ENCODE data around the gene TJP2. TPM values are rescaled to one million over a fixed set of nuclear protein-coding genes. Genes with fewer than 3 reads are reported as not detected.

TJP2 gene
- total RNA-seq, 1 donor from 2014 or later: 6.0 TPM

DNA sequence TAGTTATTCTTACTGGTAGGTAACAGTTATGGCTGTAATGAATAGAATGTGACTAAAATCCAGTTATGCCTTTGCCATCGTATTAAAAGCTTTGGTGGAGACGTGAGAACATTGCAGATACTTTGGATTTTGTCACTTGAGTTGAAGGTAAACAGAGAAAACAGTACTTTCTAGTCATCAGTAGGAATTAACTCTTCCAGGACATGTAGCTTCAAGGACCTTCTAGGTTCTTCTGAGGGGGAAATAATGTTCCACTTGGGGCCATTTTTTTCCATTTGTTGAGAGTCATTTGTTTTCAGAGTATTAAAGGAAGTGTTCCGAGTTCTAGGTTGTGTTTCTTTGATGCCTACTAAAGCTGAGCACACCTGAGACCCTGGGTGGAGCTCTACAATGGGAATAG lies 6.1 kb downstream of the TJP2 start:
- H3K27ac Mint-ChIP-seq (ENCODE audit: unreplicated experiment): no peak overlapping the region
- no peak for DNase-seq
- H3K36me3 Mint-ChIP-seq (ENCODE audit: unreplicated experiment): no peaks in the 10 kb centered on the region
- TF ChIP-seq, protein P1, sequence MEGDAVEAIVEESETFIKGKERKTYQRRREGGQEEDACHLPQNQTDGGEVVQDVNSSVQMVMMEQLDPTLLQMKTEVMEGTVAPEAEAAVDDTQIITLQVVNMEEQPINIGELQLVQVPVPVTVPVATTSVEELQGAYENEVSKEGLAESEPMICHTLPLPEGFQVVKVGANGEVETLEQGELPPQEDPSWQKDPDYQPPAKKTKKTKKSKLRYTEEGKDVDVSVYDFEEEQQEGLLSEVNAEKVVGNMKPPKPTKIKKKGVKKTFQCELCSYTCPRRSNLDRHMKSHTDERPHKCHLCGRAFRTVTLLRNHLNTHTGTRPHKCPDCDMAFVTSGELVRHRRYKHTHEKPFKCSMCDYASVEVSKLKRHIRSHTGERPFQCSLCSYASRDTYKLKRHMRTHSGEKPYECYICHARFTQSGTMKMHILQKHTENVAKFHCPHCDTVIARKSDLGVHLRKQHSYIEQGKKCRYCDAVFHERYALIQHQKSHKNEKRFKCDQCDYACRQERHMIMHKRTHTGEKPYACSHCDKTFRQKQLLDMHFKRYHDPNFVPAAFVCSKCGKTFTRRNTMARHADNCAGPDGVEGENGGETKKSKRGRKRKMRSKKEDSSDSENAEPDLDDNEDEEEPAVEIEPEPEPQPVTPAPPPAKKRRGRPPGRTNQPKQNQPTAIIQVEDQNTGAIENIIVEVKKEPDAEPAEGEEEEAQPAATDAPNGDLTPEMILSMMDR (IDR thresholded peaks at IDR 0.05; ENCODE audit: partially characterized antibody, unreplicated experiment): no peak
- peaks cover 20% of the 10 kb centered on the region for H3K4me1 Mint-ChIP-seq (ENCODE audit: low read depth, unreplicated experiment)
- no peaks in the 10 kb centered on the region for H3K9me3 Mint-ChIP-seq (ENCODE audit: unreplicated experiment)
- H3K4me3 Mint-ChIP-seq (ENCODE audit: unreplicated experiment): no peak overlapping the region
- no peaks in the 10 kb centered on the region for H3K27me3 Mint-ChIP-seq (ENCODE audit: unreplicated experiment)

DNA sequence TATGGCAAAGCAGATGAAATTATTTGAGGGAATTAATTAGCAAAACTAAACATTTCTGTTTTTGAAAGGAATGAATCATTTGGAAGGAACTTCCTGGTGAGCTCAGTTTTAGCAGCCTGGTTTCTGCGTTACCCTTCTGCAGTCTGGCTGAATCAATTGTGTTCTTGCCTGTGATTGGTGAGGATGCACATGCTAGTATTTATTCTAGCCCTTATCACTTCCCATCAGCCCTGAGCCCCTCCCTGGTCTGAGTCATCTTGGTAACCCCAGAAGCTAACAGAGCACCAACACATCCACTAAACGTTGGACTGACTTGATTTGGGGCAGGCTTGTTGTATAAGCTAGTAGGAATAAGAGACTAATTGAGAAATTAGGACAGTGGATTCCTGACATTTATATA lies 6.6 kb downstream of the TJP2 start:
- no peak overlapping the region for H3K4me3 Mint-ChIP-seq (ENCODE audit: unreplicated experiment)
- no peak for DNase-seq
- no peaks in the 10 kb centered on the region for H3K9me3 Mint-ChIP-seq (ENCODE audit: unreplicated experiment)
- H3K36me3 Mint-ChIP-seq (ENCODE audit: unreplicated experiment): no peaks in the 10 kb centered on the region
- TF ChIP-seq, protein P1 (IDR thresholded peaks at IDR 0.05; ENCODE audit: partially characterized antibody, unreplicated experiment): no peak
- H3K27ac Mint-ChIP-seq (ENCODE audit: unreplicated experiment): no peak overlapping the region
- peaks cover 15% of the 10 kb centered on the region for H3K4me1 Mint-ChIP-seq (ENCODE audit: low read depth, unreplicated experiment)
- no peaks in the 10 kb centered on the region for H3K27me3 Mint-ChIP-seq (ENCODE audit: unreplicated experiment)

DNA sequence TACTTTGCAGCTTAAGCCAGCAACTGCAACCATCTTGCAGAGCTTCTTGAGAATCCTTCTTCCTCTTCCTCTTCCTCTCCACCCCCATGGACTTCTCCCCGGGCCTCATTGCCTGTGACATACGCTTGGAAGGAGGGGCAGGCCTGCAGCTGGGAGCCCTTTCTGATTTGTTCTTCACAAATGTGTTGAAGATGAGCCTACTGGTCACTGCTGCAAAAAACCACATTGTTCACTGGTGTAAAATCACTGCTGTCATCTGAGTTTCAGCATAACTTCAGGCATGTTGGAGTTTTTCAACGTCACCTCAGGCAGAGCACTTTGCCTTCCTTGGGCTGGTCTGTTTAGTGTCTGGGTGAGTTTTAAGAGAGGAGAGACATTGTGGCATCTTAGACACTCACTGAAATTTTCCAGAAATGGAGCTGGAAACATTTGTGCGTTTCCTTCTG lies 7.9 kb downstream of the TJP2 start:
- Mint-ChIP-seq H3K9me3 (ENCODE audit: unreplicated experiment) (no peaks in the 10 kb centered on the region), H3K27me3 (ENCODE audit: unreplicated experiment) (no peaks in the 10 kb centered on the region), H3K36me3 (ENCODE audit: unreplicated experiment) (no peaks in the 10 kb centered on the region), H3K27ac (ENCODE audit: unreplicated experiment) (no peak overlapping the region), H3K4me1 (ENCODE audit: low read depth, unreplicated experiment) (peaks cover 9% of the 10 kb centered on the region), H3K4me3 (ENCODE audit: unreplicated experiment) (no peak overlapping the region)
- TF ChIP-seq, protein P1 (IDR thresholded peaks at IDR 0.05; ENCODE audit: partially characterized antibody, unreplicated experiment): no peak
- DNase-seq: no peak

DNA sequence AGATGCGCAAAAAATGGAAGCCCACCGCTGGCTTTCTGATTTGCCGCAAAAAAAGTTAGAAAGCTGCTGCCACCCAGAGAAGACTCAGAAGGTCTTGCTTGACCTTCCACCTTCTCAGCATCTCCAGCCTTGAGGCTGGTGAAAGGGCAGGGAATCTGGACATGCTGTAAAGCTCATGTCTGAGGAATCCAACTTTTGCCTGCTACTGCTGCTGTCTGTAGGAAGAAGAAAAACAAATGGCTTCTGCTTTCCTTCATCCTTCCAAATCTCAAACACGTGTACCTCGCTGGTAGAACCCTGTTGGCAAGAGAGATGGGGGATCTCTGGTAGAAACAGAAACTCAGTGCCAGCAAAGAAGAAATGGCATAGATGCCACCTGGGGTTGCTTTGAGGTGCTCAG lies 10.2 kb downstream of the TJP2 start:
- TF ChIP-seq, protein P1 (IDR thresholded peaks at IDR 0.05; ENCODE audit: partially characterized antibody, unreplicated experiment): no peak
- Mint-ChIP-seq H3K4me1 (ENCODE audit: low read depth, unreplicated experiment) (peaks cover 3% of the 10 kb centered on the region), H3K27ac (ENCODE audit: unreplicated experiment) (no peak overlapping the region), H3K9me3 (ENCODE audit: unreplicated experiment) (no peaks in the 10 kb centered on the region), H3K27me3 (ENCODE audit: unreplicated experiment) (no peaks in the 10 kb centered on the region), H3K36me3 (ENCODE audit: unreplicated experiment) (no peaks in the 10 kb centered on the region), H3K4me3 (ENCODE audit: unreplicated experiment) (no peak overlapping the region)
- no peak for DNase-seq

DNA sequence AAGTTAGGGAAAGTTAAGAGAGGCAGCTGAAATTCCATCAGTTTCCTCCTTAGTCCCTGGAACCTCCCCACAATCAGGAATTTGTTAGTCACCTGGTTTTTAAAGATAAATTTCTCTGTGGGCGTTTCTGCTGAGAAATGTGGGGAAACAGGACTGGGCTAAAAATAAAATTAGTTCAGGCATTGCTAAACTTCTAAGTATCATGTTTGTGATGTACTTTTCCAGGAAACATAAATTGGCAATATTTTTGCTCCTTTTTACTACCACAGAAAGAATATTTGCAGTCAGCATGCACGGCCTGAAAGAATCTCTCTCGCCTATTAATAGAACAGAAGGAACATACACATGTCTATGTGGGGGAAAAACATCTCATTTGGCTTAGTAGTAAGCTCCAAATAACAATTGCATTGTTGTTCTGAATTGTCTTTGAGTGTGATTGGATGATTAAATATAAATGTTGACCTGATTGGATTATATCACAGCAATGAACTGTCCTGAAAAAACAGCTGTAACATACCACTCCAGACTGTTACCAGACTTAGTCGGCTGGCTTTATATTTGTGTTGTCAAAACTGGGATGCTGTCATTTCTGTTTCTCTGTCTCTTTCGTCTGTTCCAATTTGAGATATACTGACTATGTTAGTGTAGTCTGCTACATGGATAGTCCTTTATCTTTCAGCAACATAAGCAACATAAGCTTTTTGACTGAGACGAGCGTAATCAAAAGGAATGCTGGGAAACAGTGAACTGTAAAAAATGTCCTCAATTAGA lies 12.9 kb downstream of the TJP2 start:
- no peak for DNase-seq
- TF ChIP-seq, protein P1 (IDR thresholded peaks at IDR 0.05; ENCODE audit: partially characterized antibody, unreplicated experiment): no peak
- H3K27me3 Mint-ChIP-seq (ENCODE audit: unreplicated experiment): no peaks in the 10 kb centered on the region
- no peaks in the 10 kb centered on the region for H3K9me3 Mint-ChIP-seq (ENCODE audit: unreplicated experiment)
- no peak overlapping the region for H3K27ac Mint-ChIP-seq (ENCODE audit: unreplicated experiment)
- peaks cover under 1% of the 10 kb centered on the region for H3K4me1 Mint-ChIP-seq (ENCODE audit: low read depth, unreplicated experiment)
- H3K4me3 Mint-ChIP-seq (ENCODE audit: unreplicated experiment): no peak overlapping the region
- no peaks in the 10 kb centered on the region for H3K36me3 Mint-ChIP-seq (ENCODE audit: unreplicated experiment)
